ENCODE data around the gene RMND1.

The RMND1 gene

GRCh38 chr6:151414641-151415260 is 37.2 kb downstream of the RMND1 start:
- TF ChIP-seq CTCF (IDR thresholded peaks at IDR 0.05; ENCODE audit: low read depth, low read length): no peak

GRCh38 chr6:151413372-151414145 is 38.4 kb downstream of the RMND1 start:
- no peak overlapping the region for H3K4me3 ChIP-seq (ENCODE audit: low read depth, low read length)
- TF ChIP-seq CTCF (IDR thresholded peaks at IDR 0.05; ENCODE audit: low read depth, low read length): no peak

More at GRCh38 chr6:151414641-151415260, 37.2 kb downstream of the RMND1 start:
- no peak overlapping the region for H3K4me3 ChIP-seq (ENCODE audit: low read depth, low read length)

- no peak overlapping the region for H3K4me3 ChIP-seq (ENCODE audit: low read depth, low read length)
- TF ChIP-seq CTCF (IDR thresholded peaks at IDR 0.05; ENCODE audit: low read depth, low read length): no peak
Observed at GRCh38 chr6:151412909-151413308, 39.0 kb downstream of the RMND1 start.

- TF ChIP-seq CTCF (IDR thresholded peaks at IDR 0.05; ENCODE audit: low read depth, low read length): no peak
- H3K4me3 ChIP-seq (ENCODE audit: low read depth, low read length): no peak overlapping the region
Observed at GRCh38 chr6:151409679-151410078, 42.2 kb downstream of the RMND1 start.

GRCh38 chr6:151409260-151409659 is 42.7 kb downstream of the RMND1 start:
- H3K4me3 ChIP-seq (ENCODE audit: low read depth, low read length): no peak overlapping the region
- no peak for TF ChIP-seq CTCF (IDR thresholded peaks at IDR 0.05; ENCODE audit: low read depth, low read length)

- no peak for TF ChIP-seq CTCF (IDR thresholded peaks at IDR 0.05; ENCODE audit: low read depth, low read length)
- no peak overlapping the region for H3K4me3 ChIP-seq (ENCODE audit: low read depth, low read length)
Observed at GRCh38 chr6:151408858-151409257, 43.1 kb downstream of the RMND1 start.

- TF ChIP-seq CTCF (IDR thresholded peaks at IDR 0.05; ENCODE audit: low read depth, low read length): no peak
- H3K4me3 ChIP-seq (ENCODE audit: low read depth, low read length): no peak overlapping the region
Observed at GRCh38 chr6:151403919-151404308, 48.0 kb downstream of the RMND1 start.

Data from WI38 (cell line).